NCI-H2196 (cell line): ENCODE data around the gene TLR6.
A peak's percentile ranks its signal among the peaks of the same experiment; 100 is the strongest.
"Not testable (repeated sequence)": the region's sequence is repeated elsewhere in the genome, so short reads cannot be mapped to it uniquely, and the experiment has no call there.

Experiments
- DNase-seq: peaks from one replicate; lab custom pipeline; 2025; ENCODE audit not compliant: unreplicated experiment; lab: John Stamatoyannopoulos, UW

Gene TLR6

GRCh38 chr4:38791010-38791409 lies 65.6 kb downstream of the TLR6 start:
- no peak for DNase-seq

GRCh38 chr4:38788317-38788716 lies 68.3 kb downstream of the TLR6 start:
- no peak for DNase-seq

GRCh38 chr4:38787693-38788092 lies 68.9 kb downstream of the TLR6 start:
- no peak for DNase-seq

DNA sequence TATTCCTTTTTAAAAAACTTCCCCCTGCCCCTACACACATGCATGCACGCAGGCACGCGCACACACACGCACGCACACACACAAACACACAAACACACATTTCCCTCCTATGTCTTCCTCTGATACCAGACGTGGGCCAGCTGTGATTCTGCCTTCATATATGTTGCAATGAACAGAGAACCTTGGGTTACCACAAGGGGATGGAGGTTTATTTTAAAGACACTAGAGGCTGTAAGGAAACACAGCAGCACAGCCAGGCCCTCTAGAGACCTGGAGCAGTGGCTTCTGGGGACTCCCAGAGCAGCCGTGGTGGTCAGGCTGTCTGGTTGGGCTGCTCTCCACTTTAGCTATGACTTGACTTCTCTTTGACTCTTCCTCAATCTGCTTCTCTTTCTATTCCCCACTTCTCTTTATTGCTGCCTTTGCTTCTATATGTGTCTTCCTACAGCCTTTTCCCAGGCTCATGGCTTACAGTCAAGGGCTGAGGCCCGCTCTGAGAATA lies 70.7 kb downstream of the TLR6 start:
- no peak for DNase-seq

DNA sequence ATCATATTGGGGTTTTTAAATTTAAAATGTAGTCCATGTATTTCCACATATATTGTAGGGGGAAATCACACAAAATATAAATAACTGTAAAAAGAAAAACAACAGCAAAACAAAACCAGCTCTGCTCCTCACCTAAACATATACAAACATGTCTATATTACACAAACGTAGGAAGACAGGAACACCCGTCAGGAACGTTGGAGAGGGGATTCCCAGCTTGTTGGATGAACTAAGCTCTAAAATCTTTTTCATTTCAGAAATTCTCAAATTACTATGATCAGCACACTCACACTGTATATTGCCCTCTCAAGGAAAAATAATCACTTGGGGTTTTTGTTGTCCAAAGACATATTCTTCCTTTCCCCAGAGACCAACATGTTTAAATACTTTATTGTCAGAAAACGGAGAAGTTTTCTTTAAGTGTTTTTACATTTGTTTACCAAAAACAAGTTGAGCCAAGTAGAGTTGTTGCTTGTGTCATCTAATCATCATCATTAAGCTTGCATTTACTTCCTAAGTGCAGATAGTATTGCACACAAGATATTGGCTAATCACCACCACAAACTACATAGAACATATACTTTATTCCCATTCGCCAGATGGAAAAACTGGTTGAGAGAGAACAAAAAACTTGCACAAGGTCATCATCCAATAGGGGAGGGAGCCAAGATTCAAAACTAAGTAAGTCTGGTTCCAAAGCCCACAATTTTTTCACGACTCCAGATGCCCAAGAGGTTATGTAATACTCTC lies 71.4 kb downstream of the TLR6 start:
- no peak for DNase-seq

GRCh38 chr4:38784141-38784540 lies 72.5 kb downstream of the TLR6 start:
- no peak for DNase-seq

- DNase-seq = no peak
These were observed 73.5 kb downstream of the TLR6 start for GRCh38 chr4:38783109-38783460.

GRCh38 chr4:38782452-38783108 lies 74.0 kb downstream of the TLR6 start, which contains the start of gene TLR10:
TSS of gene TLR10 (minus strand) at chr4:38782990. CDS start at chr4:38775590, 7,400 bp downstream.
- DNase-seq = peak; percentile 68

GRCh38 chr4:38781854-38782261 lies 74.8 kb downstream of the TLR6 start:
- DNase-seq = no peak

DNA sequence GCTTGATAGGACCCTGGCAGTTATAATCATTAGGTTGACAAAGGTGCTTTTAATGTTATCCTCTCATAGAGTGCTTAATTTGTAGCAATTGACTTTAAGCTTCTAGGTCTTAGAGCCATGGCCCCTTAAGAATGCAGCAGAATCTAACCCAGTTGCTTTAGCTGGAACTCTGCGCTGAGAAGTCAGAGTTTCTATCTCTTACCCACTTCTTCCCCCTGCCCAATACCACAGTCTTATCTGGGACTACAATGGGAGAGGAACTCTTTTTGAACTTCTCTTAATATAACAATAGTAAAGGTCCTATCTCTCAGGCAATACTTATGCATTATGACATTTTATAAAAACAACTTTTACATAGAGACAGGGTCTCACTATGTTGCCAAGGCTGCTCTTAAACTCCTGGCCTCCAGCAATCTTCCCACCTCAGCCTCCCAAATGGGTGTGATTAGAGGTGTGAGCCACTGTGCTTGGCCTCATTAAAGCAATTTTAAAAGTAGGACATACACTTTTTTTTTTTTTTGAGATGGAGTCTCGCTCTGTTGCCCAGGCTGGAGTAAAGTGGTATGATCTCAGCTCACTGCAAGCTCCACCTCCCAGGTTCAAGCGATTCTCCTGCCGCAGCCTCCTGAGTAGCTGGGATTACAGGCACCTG lies 75.7 kb downstream of the TLR6 start:
- DNase-seq = no peak

DNA sequence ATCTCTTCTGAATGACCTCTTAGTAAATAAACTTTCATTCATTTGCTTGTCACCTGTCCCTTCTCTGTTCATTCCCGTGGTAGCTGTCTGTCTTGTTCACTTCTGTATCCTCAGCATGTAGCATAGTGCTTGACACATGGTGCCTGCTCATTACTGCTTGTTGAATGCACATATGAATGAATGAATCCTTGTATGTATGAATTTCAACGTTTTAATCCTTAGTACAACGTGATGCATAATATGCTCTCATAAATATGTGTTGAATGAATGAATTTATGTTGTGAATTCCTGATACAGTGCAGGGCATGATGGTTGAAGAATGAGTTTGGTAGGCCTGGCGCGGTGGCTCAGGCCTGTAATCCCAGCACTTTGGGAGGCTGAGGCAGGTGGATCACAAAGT lies 76.8 kb downstream of the TLR6 start:
- DNase-seq = no peak

GRCh38 chr4:38777925-38778324 lies 78.7 kb downstream of the TLR6 start:
- DNase-seq = not testable (repeated sequence)

DNA sequence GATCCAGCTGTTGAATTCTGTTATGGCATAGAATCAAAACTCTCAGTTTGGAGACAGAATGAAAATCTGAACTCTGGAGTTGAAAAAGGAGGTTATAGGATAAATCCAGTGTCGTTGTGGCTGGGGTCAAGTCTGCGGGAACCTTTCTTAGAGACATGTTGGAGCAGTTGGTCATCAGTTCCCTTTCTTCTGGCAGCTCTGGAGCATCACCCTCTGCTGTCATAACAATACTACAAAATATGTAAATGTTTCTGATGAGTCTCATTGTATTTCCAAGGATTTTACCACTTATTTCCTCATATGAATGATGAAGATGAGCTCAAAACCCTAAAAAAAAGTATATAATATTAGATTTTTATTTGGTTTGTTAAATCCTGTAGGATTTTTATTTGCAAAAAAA lies 81.3 kb downstream of the TLR6 start:
- no peak for DNase-seq

DNA sequence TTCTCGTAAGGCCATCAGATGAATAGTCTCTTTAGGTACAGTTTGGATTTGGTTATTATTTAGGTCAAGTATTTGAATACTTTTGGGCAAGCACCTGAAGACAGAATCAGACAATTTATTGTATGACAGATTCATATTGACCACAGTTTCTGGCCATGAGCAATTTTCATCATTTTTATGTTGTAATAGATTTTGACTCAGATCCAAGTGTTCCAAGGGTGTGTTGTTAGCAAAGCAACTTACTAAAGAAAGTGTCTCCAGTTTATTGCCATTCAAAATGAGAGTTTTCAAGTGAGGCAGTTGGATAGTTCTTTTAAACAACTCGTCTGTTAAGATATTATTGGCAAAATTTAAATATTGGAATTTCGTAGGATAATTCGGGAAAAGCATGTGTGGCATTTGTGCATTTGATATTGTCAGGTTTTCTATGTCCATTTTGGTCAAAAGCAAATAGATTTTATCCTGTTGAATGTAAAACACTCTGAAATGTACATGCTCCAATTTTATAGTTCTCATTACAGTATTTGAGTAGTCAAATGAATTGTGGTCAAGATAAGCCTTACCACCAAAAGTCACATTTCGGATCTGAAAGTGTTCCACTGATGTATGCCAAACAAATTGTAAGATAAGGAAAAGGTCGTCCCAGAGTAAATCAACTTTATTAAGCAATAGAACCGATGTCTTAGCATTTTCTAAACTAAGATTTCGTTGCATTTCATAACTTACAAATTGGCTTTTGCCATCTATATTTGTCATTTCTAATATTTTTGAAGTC lies 82.2 kb downstream of the TLR6 start:
- DNase-seq = no peak
